Pancreas (tissue), 10 donors: ENCODE results near the gene TEKTIP1. TPM values are rescaled to one million over a fixed set of nuclear protein-coding genes. Genes with fewer than 3 reads are reported as not detected.

Experiments used
- ATAC-seq, 4 donors: fragments of 200-7000 bp; cut with Tn5 transposase; one replicate each; pipeline versions ENCODE4 v1.8.0 to v1.9.1; 2020; ENCODE audit warnings: mild to moderate bottlenecking in 4 of 4, moderate library complexity in 4 of 4
- DNase-seq, 6 donors: peaks; one replicate each; pipeline ENCODE4 v3.0.0-alpha.2; 2020
- FAIRE-seq: peaks from 2 replicates; lab custom pipeline; 2012; peaks lifted over from hg19 to GRCh38; lab: Jason Lieb, UNC
- H3K27ac ChIP-seq, 4 donors: fragments of 200-600 bp; sonication (generic); 1 replicate in 3 of 4; 2 replicates in 1 of 4; pipeline versions ENCODE4 v1.5.0 to v1.8.0; 2020
- H3K27me3 ChIP-seq, 4 donors: fragments of 200-600 bp; one replicate each; pipeline ENCODE4 v1.8.0; 2021
- H3K36me3 ChIP-seq, 3 donors: fragments of 200-600 bp; sonication (generic) in 1 of 3; one replicate each; pipeline versions ENCODE4 v1.5.0 to v1.8.0; 2020 to 2021
- H3K4me1 ChIP-seq, 3 donors: fragments of 200-600 bp; one replicate each; pipeline ENCODE4 v1.8.0; 2021
- H3K4me3 ChIP-seq, 4 donors: fragments of 200-600 bp; sonication (generic) in 2 of 4; one replicate each; pipeline versions ENCODE4 v1.5.0 to v1.8.0; 2020 to 2021
- H3K9me3 ChIP-seq, 4 donors: fragments of 200-600 bp; one replicate each; pipeline ENCODE4 v1.8.0; 2021
- whole genome bisulfite sequencing, 2 donors: extraction: QIAGEN DNeasy Blood & Tissue Kit; methylation state at CpG; one replicate each; pipeline ENCODE4 v1.1.7; 2013; 5-methylcytosine and 5-hydroxymethylcytosine counted together
- intact Hi-C, 3 donors: fragments of 100-400 bp; cut with DNase I; formaldehyde crosslinking; loops; one replicate each; pipeline versions ENCODE4 v1.11.1 to v1.14.2; 2022
- polyA plus RNA-seq, 2 donors: library from polyadenylated mRNA; stranded (reverse); fragments of 200-250 nt; gene quantifications; one replicate each; pipeline ENCODE4 v1.2.3, GENCODE V29; 2013
- total RNA-seq, 6 donors: library from RNA; stranded (reverse); fragmentation: NEBNext Ultra II Directional in 4 of 6; extraction: Animal tissue kit (Norgen Biotek cat#: 25700) in 4 of 6; gene quantifications; one replicate each; pipeline versions ENCODE4 v1.2.1 to v1.2.4, GENCODE V29; 2021 to 2023
- TF ChIP-seq, protein P1 (sequence below), 4 donors: fragments of 200-600 bp; sonication (generic) in 3 of 4; IDR thresholded peaks; one replicate each; pipeline versions ENCODE4 v1.5.0 to v1.8.0; 2021; ENCODE audit warnings: antibody characterized with exemption in 4 of 4
- donor health status: healthy with polysubstance abuse.
- donor health status: DM: no; HTN: no; CAD: no; lungs with moderate emphysema.
- donor health status: DM: no; HTN: no; CAD: no.
- donor health status: control.
- donor health status: control.
- donor health status: Bipolar disorder and iron deficiency.
- donor health status: DM: yes; HTN: yes; CAD: no.
- donor health status: DM: no; HTN: no; CAD: no.
- donor health status: DM: no; HTN: no; CAD: no.
- donor health status: DM: yes; HTN: yes; CAD: no.

TEKTIP1 gene
- total and polyA plus RNA-seq, 8 donors = 0.73 to 5.6 (median 2.3) TPM

DNA sequence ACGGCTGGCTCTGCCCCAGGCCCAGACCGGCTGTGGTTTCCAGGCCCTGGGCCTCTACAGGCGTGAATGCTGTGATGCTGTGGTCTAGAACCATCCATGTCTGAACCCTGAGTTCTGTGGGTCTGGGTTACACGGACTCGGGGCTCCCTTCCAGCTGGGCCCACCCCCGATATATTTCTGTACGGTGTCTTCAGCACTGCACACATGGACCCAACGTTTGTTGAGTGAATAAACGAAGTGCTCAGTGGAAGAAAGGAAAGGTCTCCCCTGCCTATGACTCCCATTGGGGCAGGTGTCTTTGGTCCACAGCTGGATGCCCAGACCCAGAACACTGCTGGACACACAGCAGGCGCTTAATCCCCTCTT is 6.7 kb downstream of the TEKTIP1 start:
- Histone ChIP-seq H3K4me3 (no peak overlapping the region), H3K9me3 (no peaks in the 10 kb centered on the region), H3K36me3 (no peaks in the 10 kb centered on the region), H3K4me1 (no peaks in the 10 kb centered on the region), H3K27me3 (no peaks in the 10 kb centered on the region), H3K27ac (no peak overlapping the region)
- FAIRE-seq (no peak), ATAC-seq (no peak), DNase-seq (no peak)
- 75 to 76% methylated on average over 10 of the region's 10 CpGs for WGBS, 2 donors
- TF ChIP-seq, protein P1, sequence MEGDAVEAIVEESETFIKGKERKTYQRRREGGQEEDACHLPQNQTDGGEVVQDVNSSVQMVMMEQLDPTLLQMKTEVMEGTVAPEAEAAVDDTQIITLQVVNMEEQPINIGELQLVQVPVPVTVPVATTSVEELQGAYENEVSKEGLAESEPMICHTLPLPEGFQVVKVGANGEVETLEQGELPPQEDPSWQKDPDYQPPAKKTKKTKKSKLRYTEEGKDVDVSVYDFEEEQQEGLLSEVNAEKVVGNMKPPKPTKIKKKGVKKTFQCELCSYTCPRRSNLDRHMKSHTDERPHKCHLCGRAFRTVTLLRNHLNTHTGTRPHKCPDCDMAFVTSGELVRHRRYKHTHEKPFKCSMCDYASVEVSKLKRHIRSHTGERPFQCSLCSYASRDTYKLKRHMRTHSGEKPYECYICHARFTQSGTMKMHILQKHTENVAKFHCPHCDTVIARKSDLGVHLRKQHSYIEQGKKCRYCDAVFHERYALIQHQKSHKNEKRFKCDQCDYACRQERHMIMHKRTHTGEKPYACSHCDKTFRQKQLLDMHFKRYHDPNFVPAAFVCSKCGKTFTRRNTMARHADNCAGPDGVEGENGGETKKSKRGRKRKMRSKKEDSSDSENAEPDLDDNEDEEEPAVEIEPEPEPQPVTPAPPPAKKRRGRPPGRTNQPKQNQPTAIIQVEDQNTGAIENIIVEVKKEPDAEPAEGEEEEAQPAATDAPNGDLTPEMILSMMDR (IDR thresholded peaks at IDR 0.05) = no peak
- intact Hi-C loops = no loop called here

DNA sequence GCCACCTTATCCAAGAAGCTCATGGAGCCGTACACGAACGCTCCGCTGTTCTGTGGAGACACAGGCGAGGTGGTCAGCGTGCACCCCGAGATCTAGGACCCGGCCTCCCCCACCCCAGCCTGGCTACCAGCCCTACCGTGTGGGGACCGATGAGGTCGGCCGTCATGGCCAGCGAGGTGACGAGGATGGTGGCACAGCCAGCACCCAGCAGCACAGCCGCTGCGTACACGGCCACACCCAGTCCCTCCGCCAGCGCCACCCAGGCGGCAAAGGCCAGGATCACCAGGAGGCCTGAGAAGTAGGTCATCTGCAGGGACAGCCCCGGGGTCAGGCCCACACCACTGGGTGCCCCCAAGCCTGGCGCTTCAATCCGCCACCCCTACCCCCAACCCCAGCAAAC is 7.1 kb downstream of the TEKTIP1 start:
- Histone ChIP-seq H3K36me3 (no peaks in the 10 kb centered on the region), H3K4me1 (no peaks in the 10 kb centered on the region), H3K27ac (no peak overlapping the region), H3K9me3 (no peaks in the 10 kb centered on the region), H3K4me3 (no peak overlapping the region), H3K27me3 (no peaks in the 10 kb centered on the region)
- ATAC-seq (no peak), DNase-seq (peak in 1 of 6 donors; percentile 75), FAIRE-seq (no peak)
- TF ChIP-seq, protein P1 (IDR thresholded peaks at IDR 0.05) = no peak
- intact Hi-C loops = no loop called here
- 89 to 93% methylated on average over 23 of the region's 23 CpGs for WGBS, 2 donors

DNA sequence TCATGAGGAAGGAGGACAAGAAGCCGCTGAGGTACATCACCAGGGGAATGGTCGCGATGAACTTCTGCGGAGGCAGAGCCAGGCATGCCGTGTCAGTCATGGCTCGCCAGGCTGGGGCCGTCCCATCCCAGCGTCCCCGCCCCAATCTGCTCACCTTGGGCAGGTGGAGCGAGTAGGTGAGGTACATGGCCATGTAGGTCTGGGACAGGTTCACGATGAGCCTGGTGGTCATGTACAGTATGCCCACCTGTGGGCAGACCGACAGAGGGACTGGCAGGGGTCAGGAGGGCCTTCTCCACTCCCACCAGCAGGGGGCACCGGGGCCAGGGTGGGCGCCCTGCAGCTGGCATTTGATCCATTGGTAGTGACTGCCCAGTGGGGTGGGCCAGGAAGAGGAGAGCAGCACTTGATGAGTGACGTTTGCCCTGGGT is 8.3 kb downstream of the TEKTIP1 start:
- H3K27me3 ChIP-seq = no peaks in the 10 kb centered on the region
- 85 to 90% methylated on average over 15 of the region's 15 CpGs for WGBS, 2 donors
- ATAC-seq = no peak
- H3K27ac ChIP-seq = no peak overlapping the region
- H3K4me3 ChIP-seq = no peak overlapping the region
- no peak for FAIRE-seq
- no peaks in the 10 kb centered on the region for H3K9me3 ChIP-seq
- intact Hi-C loops = no loop called here
- TF ChIP-seq, protein P1 (IDR thresholded peaks at IDR 0.05) = peak in 2 of 4 donors; percentile 10 to 19
- no peaks in the 10 kb centered on the region for H3K36me3 ChIP-seq
- DNase-seq = no peak
- no peaks in the 10 kb centered on the region for H3K4me1 ChIP-seq

DNA sequence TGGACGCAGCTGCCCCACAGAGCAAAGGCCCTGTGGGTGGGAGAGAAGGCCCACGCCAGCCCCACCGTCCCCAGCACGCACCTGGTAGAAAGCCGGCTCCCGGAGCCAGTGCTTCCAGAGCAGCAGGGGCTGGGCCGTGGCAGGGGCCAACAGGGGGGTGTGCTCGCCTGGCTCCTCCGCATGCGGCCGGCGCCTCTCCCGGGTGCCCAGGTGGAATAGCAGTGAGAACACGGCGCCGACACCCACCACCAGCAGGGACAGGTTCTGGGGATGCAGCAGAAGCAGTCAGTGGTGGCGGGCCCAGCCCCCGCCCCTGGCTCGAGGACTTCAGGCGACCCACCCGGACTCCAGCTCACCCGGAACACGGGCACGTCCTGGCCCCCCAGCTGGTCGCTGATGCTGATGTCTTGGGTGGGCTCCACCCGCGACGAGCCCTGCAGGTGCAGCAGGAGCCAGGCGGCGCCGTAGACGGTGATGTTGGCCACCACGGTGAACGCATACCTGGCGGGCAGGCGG is 8.9 kb downstream of the TEKTIP1 start:
- Histone ChIP-seq H3K9me3 (no peaks in the 10 kb centered on the region), H3K4me3 (no peak overlapping the region), H3K4me1 (no peaks in the 10 kb centered on the region), H3K27me3 (no peaks in the 10 kb centered on the region), H3K27ac (peak overlapping the region in 2 of 4 donors; percentile 19 to 28), H3K36me3 (no peaks in the 10 kb centered on the region)
- WGBS, 2 donors = 82 to 87% methylated on average over 26 to 36 of the region's 36 CpGs
- intact Hi-C loops = no loop called here
- FAIRE-seq (no peak), DNase-seq (peak in 1 of 6 donors; percentile 79), ATAC-seq (no peak)
- TF ChIP-seq, protein P1 (IDR thresholded peaks at IDR 0.05) = no peak

DNA sequence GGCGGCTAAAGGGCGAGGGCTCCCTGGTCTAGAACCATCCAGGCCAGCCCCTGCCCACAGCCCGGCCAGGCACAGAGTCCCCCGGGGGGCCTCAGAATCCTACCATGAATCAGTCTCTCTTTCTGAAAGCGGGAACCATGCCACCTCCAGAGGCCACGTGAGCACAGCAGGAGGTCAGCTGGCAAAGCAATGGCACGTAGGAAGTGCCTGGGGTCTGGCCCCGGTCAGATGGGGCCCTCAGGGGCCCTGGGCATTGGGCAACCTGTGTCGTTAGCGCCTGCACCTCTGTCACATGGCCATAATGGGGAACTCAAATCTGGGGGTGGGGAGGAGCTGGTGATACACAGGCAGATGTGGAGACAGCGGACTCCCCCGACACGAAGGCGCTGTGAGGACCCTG is 9.6 kb downstream of the TEKTIP1 start:
- Histone ChIP-seq H3K4me3 (no peak overlapping the region), H3K9me3 (no peaks in the 10 kb centered on the region), H3K27ac (peak overlapping the region in 3 of 4 donors; percentile 19 to 28 (median 28)), H3K4me1 (peaks cover 0 to 3% (median 0%) of the 10 kb centered on the region in 3 donors), H3K27me3 (no peaks in the 10 kb centered on the region), H3K36me3 (no peaks in the 10 kb centered on the region)
- TF ChIP-seq, protein P1 (IDR thresholded peaks at IDR 0.05) = no peak
- intact Hi-C loops = no loop called here
- ATAC-seq = peak in 2 of 4 donors; percentile 14 to 32
- WGBS, 2 donors = 71 to 72% methylated on average over 14 of the region's 14 CpGs
- no peak for DNase-seq
- FAIRE-seq = no peak
